DND-41 (cell line): Measurements from ENCODE around the gene TAS2R7.

Experiments used
- ATAC-seq: fragments of 200-7000 bp; cut with Tn5 transposase; 3 replicates; pipeline ENCODE4 v1.9.1; 2021; ENCODE audit warnings: low read depth; ENCODE audit not compliant: insufficient read depth
- DNase-seq: peaks from one replicate; pipeline ENCODE4 v3.0.0-alpha.2; 2020
- H2AFZ ChIP-seq: 2 replicates; pipeline ENCODE4 v1.6.0; 2012; ENCODE audit warnings: low read depth, low read length
- H3K27ac ChIP-seq: 2 replicates; pipeline ENCODE4 v1.5.1; 2012; ENCODE audit warnings: low read length, inconsistent platforms
- H3K27me3 ChIP-seq: fragments of 200-600 bp; sonication (generic); 2 replicates; pipeline ENCODE4 v1.6.0; 2012; ENCODE audit warnings: low read length, mild to moderate bottlenecking, inconsistent platforms; ENCODE audit not compliant: insufficient read depth, poor library complexity
- H3K36me3 ChIP-seq: 2 replicates; pipeline ENCODE4 v1.5.1; 2012; ENCODE audit warnings: low read length, inconsistent platforms; ENCODE audit not compliant: insufficient read depth
- H3K4me1 ChIP-seq: 2 replicates; pipeline ENCODE4 v1.5.1; 2012; ENCODE audit warnings: mild to moderate bottlenecking, low read length; ENCODE audit not compliant: insufficient read depth
- H3K4me2 ChIP-seq: 2 replicates; pipeline ENCODE4 v1.6.0; 2012; ENCODE audit warnings: mild to moderate bottlenecking, moderate library complexity, low read length, inconsistent platforms; ENCODE audit not compliant: insufficient read depth
- H3K4me3 ChIP-seq, 2 experiments: fragments of 200-600 bp in 1 of 2; shearing (Covaris generic) in 1 of 2; 2 replicates each; pipeline ENCODE4 v1.5.1; 2012 to 2016; ENCODE audit warnings: inconsistent platforms in 2 of 2, low read length in 2 of 2, mild to moderate bottlenecking in 2 of 2, low read depth in 1 of 2, moderate library complexity in 1 of 2
- H3K79me2 ChIP-seq: 2 replicates; pipeline ENCODE4 v1.6.0; 2012; ENCODE audit warnings: low read length, inconsistent platforms; ENCODE audit not compliant: insufficient read depth
- H3K9ac ChIP-seq: 2 replicates; pipeline ENCODE4 v1.6.0; 2012; ENCODE audit warnings: low read depth, mild to moderate bottlenecking, inconsistent platforms, low read length, moderate library complexity
- H3K9me3 ChIP-seq: 2 replicates; pipeline ENCODE4 v1.5.1; 2012; ENCODE audit warnings: low read length, moderate library complexity, mild to moderate bottlenecking, inconsistent platforms; ENCODE audit not compliant: insufficient read depth, severe bottlenecking
- H4K20me1 ChIP-seq: 2 replicates; pipeline ENCODE4 v1.6.0; 2012; ENCODE audit warnings: low read length; ENCODE audit not compliant: insufficient read depth
- EZH2 ChIP-seq: IDR thresholded peaks from 3 replicates; pipeline ENCODE4 v1.6.1; 2012; ENCODE audit warnings: borderline replicate concordance, low read depth, mild to moderate bottlenecking, moderate library complexity, low read length, inconsistent platforms; ENCODE audit not compliant: severe bottlenecking
- TF ChIP-seq, protein P1 (sequence below): IDR thresholded peaks from 2 replicates; pipeline ENCODE4 v1.5.1; 2012; ENCODE audit warnings: borderline replicate concordance, low read length, moderate library complexity, mild to moderate bottlenecking; ENCODE audit not compliant: poor library complexity, severe bottlenecking; ENCODE audit errors: extremely low read depth

The TAS2R7 gene

GRCh38 chr12:10826258-10826657 lies 23.8 kb upstream of the TAS2R7 start, which contains the start of gene TAS2R10:
TSS of gene TAS2R10 (minus strand) at chr12:10826358. CDS start at chr12:10826269, 89 bp downstream.
- no peak within 1 kb of the TSS for H2AFZ ChIP-seq
- no peak within 1 kb of the TSS for H3K27ac ChIP-seq
- DNase-seq (no peak), ATAC-seq (no peak)
- TF ChIP-seq, protein P1, sequence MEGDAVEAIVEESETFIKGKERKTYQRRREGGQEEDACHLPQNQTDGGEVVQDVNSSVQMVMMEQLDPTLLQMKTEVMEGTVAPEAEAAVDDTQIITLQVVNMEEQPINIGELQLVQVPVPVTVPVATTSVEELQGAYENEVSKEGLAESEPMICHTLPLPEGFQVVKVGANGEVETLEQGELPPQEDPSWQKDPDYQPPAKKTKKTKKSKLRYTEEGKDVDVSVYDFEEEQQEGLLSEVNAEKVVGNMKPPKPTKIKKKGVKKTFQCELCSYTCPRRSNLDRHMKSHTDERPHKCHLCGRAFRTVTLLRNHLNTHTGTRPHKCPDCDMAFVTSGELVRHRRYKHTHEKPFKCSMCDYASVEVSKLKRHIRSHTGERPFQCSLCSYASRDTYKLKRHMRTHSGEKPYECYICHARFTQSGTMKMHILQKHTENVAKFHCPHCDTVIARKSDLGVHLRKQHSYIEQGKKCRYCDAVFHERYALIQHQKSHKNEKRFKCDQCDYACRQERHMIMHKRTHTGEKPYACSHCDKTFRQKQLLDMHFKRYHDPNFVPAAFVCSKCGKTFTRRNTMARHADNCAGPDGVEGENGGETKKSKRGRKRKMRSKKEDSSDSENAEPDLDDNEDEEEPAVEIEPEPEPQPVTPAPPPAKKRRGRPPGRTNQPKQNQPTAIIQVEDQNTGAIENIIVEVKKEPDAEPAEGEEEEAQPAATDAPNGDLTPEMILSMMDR = no peak
- no peak for TF ChIP-seq EZH2
- H4K20me1 ChIP-seq = no peaks in the 10 kb centered on the region
- no peak within 1 kb of the TSS for H3K9ac ChIP-seq
- H3K4me1 ChIP-seq = no peaks in the 10 kb centered on the region
- no peak within 1 kb of the TSS for H3K4me2 ChIP-seq
- H3K36me3 ChIP-seq = no peaks in the 10 kb centered on the region
- H3K4me3 ChIP-seq = no peak within 1 kb of the TSS
- no peaks in the 10 kb centered on the region for H3K27me3 ChIP-seq
- H3K79me2 ChIP-seq = no peaks in the 10 kb centered on the region
- no peaks in the 10 kb centered on the region for H3K9me3 ChIP-seq

DNA sequence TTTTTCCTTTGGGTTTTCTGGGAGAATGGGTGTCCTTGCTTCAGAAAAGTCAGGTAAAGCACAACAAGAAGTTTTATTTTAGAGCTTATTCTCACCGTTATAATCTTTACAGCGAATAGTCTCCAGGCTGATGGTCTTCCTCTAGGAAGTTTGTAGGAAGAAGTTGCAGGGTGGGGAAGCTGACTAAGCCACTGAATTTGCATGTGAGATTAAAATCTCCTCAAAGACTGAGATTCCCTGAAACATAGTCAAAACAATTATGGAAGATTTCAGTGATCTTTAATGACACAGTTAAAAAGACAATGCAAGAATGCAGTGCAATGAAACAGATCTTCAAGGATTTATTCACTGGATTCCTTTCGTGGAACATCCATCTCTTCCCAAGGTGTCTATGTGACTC lies 22.5 kb upstream of the TAS2R7 start:
- Histone ChIP-seq H3K27me3 (no peaks in the 10 kb centered on the region), H2AFZ (no peak overlapping the region), H3K27ac (no peak overlapping the region), H3K9ac (no peak overlapping the region), H4K20me1 (no peaks in the 10 kb centered on the region), H3K79me2 (no peaks in the 10 kb centered on the region), H3K9me3 (no peaks in the 10 kb centered on the region), H3K4me1 (no peaks in the 10 kb centered on the region), H3K36me3 (no peaks in the 10 kb centered on the region), H3K4me2 (no peak overlapping the region), H3K4me3 (no peak overlapping the region)
- DNase-seq (no peak), ATAC-seq (no peak)
- TF ChIP-seq, protein P1 = no peak
- no peak for TF ChIP-seq EZH2

DNA sequence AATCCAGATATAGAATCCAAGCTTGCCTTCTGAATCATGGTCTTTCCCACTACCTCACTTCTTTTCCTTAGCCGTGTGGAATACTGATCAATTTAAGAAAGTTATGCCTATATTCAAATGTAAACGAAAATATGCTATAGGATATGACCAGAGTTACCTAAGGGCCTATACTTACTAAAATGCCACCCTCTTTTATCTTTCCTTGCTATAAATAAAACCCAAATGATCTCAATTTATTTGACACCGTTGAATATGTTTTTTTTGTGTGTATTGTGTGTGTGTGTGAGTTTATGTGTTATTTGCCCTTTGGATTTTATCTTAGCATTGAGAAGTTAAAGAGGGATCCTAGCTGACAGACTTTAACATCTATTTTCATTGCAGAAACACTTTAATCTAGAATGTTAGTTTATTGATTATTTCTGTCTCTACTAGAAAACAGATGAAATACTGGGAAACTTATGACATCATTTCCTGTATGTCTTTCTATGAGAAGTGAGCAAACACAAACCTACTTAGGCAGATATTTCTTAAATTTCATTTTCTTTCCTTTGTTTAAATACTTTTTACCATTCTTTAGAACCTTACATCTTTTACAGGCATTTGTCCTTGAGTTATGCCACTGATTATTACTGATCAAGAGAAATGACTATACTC lies 9.6 kb upstream of the TAS2R7 start:
- TF ChIP-seq, protein P1 = no peak
- TF ChIP-seq EZH2 = no peak
- H3K4me1 ChIP-seq = no peaks in the 10 kb centered on the region
- H3K4me2 ChIP-seq = no peak overlapping the region
- H3K27ac ChIP-seq = no peak overlapping the region
- no peaks in the 10 kb centered on the region for H3K36me3 ChIP-seq
- H3K79me2 ChIP-seq = no peaks in the 10 kb centered on the region
- DNase-seq (no peak), ATAC-seq (no peak)
- no peak overlapping the region for H3K9ac ChIP-seq
- peaks cover 3% of the 10 kb centered on the region for H3K9me3 ChIP-seq
- no peak overlapping the region for H3K4me3 ChIP-seq
- no peak overlapping the region for H2AFZ ChIP-seq
- peaks cover 5% of the 10 kb centered on the region for H3K27me3 ChIP-seq
- H4K20me1 ChIP-seq = no peaks in the 10 kb centered on the region

DNA sequence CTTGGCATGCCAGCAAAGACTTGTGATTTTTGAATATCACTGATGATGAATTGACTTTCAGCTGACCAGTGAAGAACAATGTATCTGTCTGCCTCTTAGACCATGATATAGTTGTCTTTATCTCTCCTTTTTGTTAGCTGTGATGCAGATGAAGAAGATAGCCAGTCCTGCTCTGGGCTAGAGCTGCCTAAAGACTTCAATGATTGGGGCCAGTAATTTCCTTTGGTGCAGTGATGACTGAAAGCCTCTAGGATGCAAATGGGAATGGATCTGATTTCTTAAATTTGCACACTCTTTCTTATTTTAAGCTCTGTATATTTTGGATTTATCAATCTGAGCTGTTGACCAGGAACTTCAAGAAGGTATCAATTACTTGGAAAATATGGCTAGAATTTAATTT lies 7.6 kb upstream of the TAS2R7 start, which contains the start of gene TAS2R9:
TSS of gene TAS2R9 (minus strand) at position 101 of the 400 bp plus-strand sequence. CDS start at position 8, 93 bp downstream.
- Histone ChIP-seq H3K9me3 (no peaks in the 10 kb centered on the region), H3K27ac (no peak within 1 kb of the TSS), H3K4me3 (no peak within 1 kb of the TSS), H3K4me1 (no peaks in the 10 kb centered on the region), H2AFZ (no peak within 1 kb of the TSS), H4K20me1 (no peaks in the 10 kb centered on the region), H3K79me2 (no peaks in the 10 kb centered on the region), H3K9ac (no peak within 1 kb of the TSS), H3K27me3 (peaks cover 5% of the 10 kb centered on the region), H3K4me2 (no peak within 1 kb of the TSS), H3K36me3 (no peaks in the 10 kb centered on the region)
- TF ChIP-seq EZH2 = no peak
- TF ChIP-seq, protein P1 = no peak
- no peak for DNase-seq
- no peak for ATAC-seq
